ENCODE measurements around the gene HOXA6.

- no peak for TF ChIP-seq EZH2 (IDR thresholded peaks at IDR 0.05; ENCODE audit: borderline replicate concordance, low read length)
- no peak for TF ChIP-seq CTCF (IDR thresholded peaks at IDR 0.05; ENCODE audit: low read length)
Measured at GRCh38 chr7:27176524-27176845, 28.9 kb upstream of the HOXA6 start.
